T-cell (primary cell): Measurements from ENCODE around the gene PRSS23. TPM values are rescaled to one million over a fixed set of nuclear protein-coding genes. Genes with fewer than 3 reads are reported as not detected.

Experiments
- ATAC-seq, 4 experiments: fragments of 200-7000 bp in 3 of 4; fragments of 150-1000 bp in 1 of 4; cut with Tn5 transposase; replicated peaks in 1 of 4; 1 replicate in 3 of 4; 2 replicates in 1 of 4; pipeline ENCODE4 v1.10.0; 2021; ENCODE audit warnings: moderate library complexity in 3 of 4, mild to moderate bottlenecking in 2 of 4, moderate number of reproducible peaks in 1 of 4
- CTCF ChIA-PET, 2 donors: fragments of 300-600 bp; sonication (Branson Sonifier 250); formaldehyde crosslinking; loops; one replicate each; lab custom pipeline; 2022; ENCODE audit warnings: antibody characterized with exemption in 2 of 2; lab: Charles Lee
- POLR2A ChIA-PET, 2 donors: fragments of 300-600 bp; sonication (Branson Sonifier 250); formaldehyde crosslinking; loops; one replicate each; lab custom pipeline; 2022; ENCODE audit warnings: antibody characterized with exemption in 2 of 2; lab: Charles Lee
- DNase-seq, 35 experiments: peaks; one replicate each; pipeline versions ENCODE4 v3.0.0 to v3.0.0-alpha.2; 2013 to 2023
- H3K27ac ChIP-seq: one replicate; pipeline ENCODE4 v1.5.1; 2013; ENCODE audit warnings: low read length
- H3K27me3 ChIP-seq, 2 experiments: replicated peaks in 1 of 2; 1 replicate in 1 of 2; 2 replicates in 1 of 2; pipeline versions ENCODE4 v1.6.1 to v1.7.0; 2013; ENCODE audit warnings: low read length in 1 of 2, mixed read lengths in 1 of 2; ENCODE audit not compliant: control insufficient read depth in 2 of 2, insufficient read depth in 2 of 2; ENCODE audit errors: extremely low read depth in 1 of 2
- H3K36me3 ChIP-seq, 2 donors: 1 replicate in 1 of 2; 2 replicates in 1 of 2; pipeline versions ENCODE4 v1.6.1 to v1.7.0; 2013; ENCODE audit warnings: low read length in 1 of 2; ENCODE audit not compliant: control insufficient read depth in 2 of 2, insufficient read depth in 1 of 2; ENCODE audit errors: extremely low read depth in 1 of 2
- H3K4me1 ChIP-seq, 2 experiments: 1 replicate in 1 of 2; 2 replicates in 1 of 2; pipeline versions ENCODE4 v1.6.1 to v1.7.0; 2013; ENCODE audit warnings: low read length in 2 of 2, mixed read lengths in 1 of 2; ENCODE audit not compliant: insufficient read depth in 2 of 2, control insufficient read depth in 1 of 2; ENCODE audit errors: extremely low read depth in 1 of 2
- H3K4me3 ChIP-seq, 2 donors: 1 replicate in 1 of 2; 2 replicates in 1 of 2; pipeline versions ENCODE4 v1.5.1 to v1.7.0; 2013; ENCODE audit warnings: mild to moderate bottlenecking in 2 of 2, low read length in 1 of 2, moderate library complexity in 1 of 2; ENCODE audit not compliant: control insufficient read depth in 1 of 2; ENCODE audit errors: extremely low read depth in 1 of 2
- H3K9me3 ChIP-seq: 2 replicates; pipeline ENCODE4 v1.7.0; 2013
- H3K27ac Mint-ChIP-seq, 2 donors: one replicate each; pipeline ENCODE4 v1.8.0; 2020 to 2021; ENCODE audit warnings: mild to moderate bottlenecking in 2 of 2, mixed read lengths in 2 of 2
- H3K27me3 Mint-ChIP-seq, 2 donors: one replicate each; pipeline ENCODE4 v1.8.0; 2021 to 2022; ENCODE audit warnings: mixed read lengths in 2 of 2
- H3K36me3 Mint-ChIP-seq: one replicate; pipeline ENCODE4 v1.8.0; 2021; ENCODE audit warnings: mixed read lengths
- H3K4me1 Mint-ChIP-seq, 3 donors: one replicate each; pipeline ENCODE4 v1.8.0; 2020 to 2022; ENCODE audit warnings: mixed read lengths in 3 of 3, mild to moderate bottlenecking in 1 of 3
- H3K4me3 Mint-ChIP-seq, 3 donors: one replicate each; pipeline ENCODE4 v1.8.0; 2020 to 2022; ENCODE audit warnings: mild to moderate bottlenecking in 3 of 3, mixed read lengths in 3 of 3, moderate library complexity in 3 of 3
- H3K9me3 Mint-ChIP-seq, 3 donors: one replicate each; pipeline ENCODE4 v1.8.0; 2020 to 2022; ENCODE audit warnings: mixed read lengths in 3 of 3
- WGBS: methylation state at CpG from one replicate; pipeline ENCODE4 v1.1.5; 2013; ENCODE audit warnings: missing lambda C conversion rate; ENCODE audit not compliant: insufficient coverage; 5-methylcytosine and 5-hydroxymethylcytosine counted together
- total RNA-seq, 35 experiments: library from RNA in 6 of 35; stranded (reverse) in 6 of 35; fragments of 120-200 nt in 1 of 35; gene quantifications; one replicate each; pipeline versions ENCODE4 v1.2.1 to v1.2.4 and lab custom pipeline; 2013 to 2026

The PRSS23 gene
- total RNA-seq, 5 donors from 2014 or later (not counting 1 experiment from before 2014, with no cell fraction given) = 1.3 to 4.3 (median 1.6) TPM

- no peak for ATAC-seq
- DNase-seq = no peak
These were observed 25.9 kb upstream of the PRSS23 start for GRCh38 chr11:86774417-86774816.

GRCh38 chr11:86775361-86775760 lies 25.0 kb upstream of the PRSS23 start:
- no peaks in the 10 kb centered on the region for H3K4me1 ChIP-seq
- H3K27ac Mint-ChIP-seq = no peak overlapping the region
- ChIA-PET CTCF (interaction anchor here in 1 of 2 donors (0.6 kb wide), 1 partner anchor 164 kb away, joined by 4 read pairs; no protein-coding TSS in a partner anchor), POLR2A (no interaction called here)
- no peak overlapping the region for H3K27ac ChIP-seq
- DNase-seq (no peak), ATAC-seq (no peak)
- peaks cover 17 to 29% of the 10 kb centered on the region in 2 donors for H3K27me3 Mint-ChIP-seq
- no peak overlapping the region for H3K4me3 ChIP-seq
- no peak overlapping the region for H3K4me3 Mint-ChIP-seq
- H3K36me3 Mint-ChIP-seq = no peaks in the 10 kb centered on the region
- H3K36me3 ChIP-seq = no peaks in the 10 kb centered on the region
- no peaks in the 10 kb centered on the region for H3K9me3 ChIP-seq
- H3K4me1 Mint-ChIP-seq = no peaks in the 10 kb centered on the region
- no peaks in the 10 kb centered on the region for H3K9me3 Mint-ChIP-seq
- 100% methylated on average over 1 of the region's 2 CpGs for WGBS
- H3K27me3 ChIP-seq = peaks cover 0 to 1% of the 10 kb centered on the region in 2 experiments

More at GRCh38 chr11:86774417-86774816, 25.9 kb upstream of the PRSS23 start:
- Histone ChIP-seq H3K36me3 (no peaks in the 10 kb centered on the region), H3K9me3 (no peaks in the 10 kb centered on the region), H3K4me1 (no peaks in the 10 kb centered on the region), H3K4me3 (no peak overlapping the region), H3K27me3 (no peaks in the 10 kb centered on the region), H3K27ac (no peak overlapping the region)
- no peaks in the 10 kb centered on the region for H3K4me1 Mint-ChIP-seq
- no peaks in the 10 kb centered on the region for H3K9me3 Mint-ChIP-seq
- no peaks in the 10 kb centered on the region for H3K36me3 Mint-ChIP-seq
- H3K27me3 Mint-ChIP-seq = peaks cover 9 to 21% of the 10 kb centered on the region in 2 donors
- ChIA-PET POLR2A (no interaction called here), CTCF (no interaction called here)
- H3K27ac Mint-ChIP-seq = no peak overlapping the region
- no peak overlapping the region for H3K4me3 Mint-ChIP-seq

GRCh38 chr11:86781546-86781945 lies 18.8 kb upstream of the PRSS23 start:
- DNase-seq = peak in 1 of 35 experiments; percentile 6
- Mint-ChIP-seq H3K9me3 (no peaks in the 10 kb centered on the region), H3K27ac (no peak overlapping the region), H3K36me3 (no peaks in the 10 kb centered on the region), H3K4me3 (no peak overlapping the region), H3K27me3 (peaks cover 23 to 24% of the 10 kb centered on the region in 2 donors), H3K4me1 (no peaks in the 10 kb centered on the region)
- ChIA-PET POLR2A (no interaction called here), CTCF (interaction anchor here in 1 of 2 donors (0.8 kb wide), 1 partner anchor 10 kb away, joined by 3 read pairs; no protein-coding TSS in a partner anchor)
- no peak for ATAC-seq
- Histone ChIP-seq H3K4me3 (no peak overlapping the region), H3K9me3 (no peaks in the 10 kb centered on the region), H3K36me3 (no peaks in the 10 kb centered on the region), H3K27me3 (peaks cover 0 to 6% of the 10 kb centered on the region in 2 experiments), H3K27ac (no peak overlapping the region), H3K4me1 (no peaks in the 10 kb centered on the region)

- POLR2A ChIA-PET = interaction anchor here (0.7 kb wide), 2 partner anchors 325 to 1649 kb away, joined by 3 to 4 read pairs; no protein-coding TSS in a partner anchor
- Mint-ChIP-seq H3K36me3 (no peaks in the 10 kb centered on the region), H3K4me3 (no peak overlapping the region), H3K4me1 (no peaks in the 10 kb centered on the region), H3K27ac (no peak overlapping the region), H3K27me3 (peaks cover 24 to 27% of the 10 kb centered on the region in 2 donors), H3K9me3 (no peaks in the 10 kb centered on the region)
- ATAC-seq = no peak
- Histone ChIP-seq H3K4me3 (no peak overlapping the region), H3K4me1 (no peaks in the 10 kb centered on the region), H3K9me3 (no peaks in the 10 kb centered on the region), H3K36me3 (no peaks in the 10 kb centered on the region), H3K27ac (no peak overlapping the region), H3K27me3 (peaks cover 0 to 6% of the 10 kb centered on the region in 2 experiments)
- no peak for DNase-seq
- WGBS = no CpG with 5 or more reads among the region's 4 CpGs
- CTCF ChIA-PET = no interaction called here
These were observed 17.6 kb upstream of the PRSS23 start for GRCh38 chr11:86782742-86783141.

GRCh38 chr11:86783661-86784060 lies 16.7 kb upstream of the PRSS23 start:
- no peaks in the 10 kb centered on the region for H3K9me3 Mint-ChIP-seq
- no peak overlapping the region for H3K4me3 ChIP-seq
- H3K27me3 Mint-ChIP-seq = peaks cover 21 to 25% of the 10 kb centered on the region in 2 donors
- ChIA-PET POLR2A (no interaction called here), CTCF (no interaction called here)
- no peaks in the 10 kb centered on the region for H3K9me3 ChIP-seq
- H3K27ac ChIP-seq = no peak overlapping the region
- peaks cover 0 to 8% of the 10 kb centered on the region in 2 experiments for H3K27me3 ChIP-seq
- WGBS = no CpG with 5 or more reads among the region's 2 CpGs
- ATAC-seq (no peak), DNase-seq (no peak)
- no peaks in the 10 kb centered on the region for H3K4me1 Mint-ChIP-seq
- H3K36me3 Mint-ChIP-seq = no peaks in the 10 kb centered on the region
- no peaks in the 10 kb centered on the region for H3K36me3 ChIP-seq
- no peak overlapping the region for H3K4me3 Mint-ChIP-seq
- H3K27ac Mint-ChIP-seq = no peak overlapping the region
- H3K4me1 ChIP-seq = no peaks in the 10 kb centered on the region

- DNase-seq (no peak), ATAC-seq (no peak)
- Mint-ChIP-seq H3K4me3 (no peak overlapping the region), H3K4me1 (no peaks in the 10 kb centered on the region), H3K9me3 (no peaks in the 10 kb centered on the region), H3K27me3 (peaks cover 23% of the 10 kb centered on the region in 2 donors), H3K27ac (no peak overlapping the region), H3K36me3 (no peaks in the 10 kb centered on the region)
- WGBS = 100% methylated on average over 1 of the region's 2 CpGs
- peaks cover 0 to 10% of the 10 kb centered on the region in 2 experiments for H3K27me3 ChIP-seq
- H3K27ac ChIP-seq = no peak overlapping the region
- H3K4me1 ChIP-seq = no peaks in the 10 kb centered on the region
- ChIA-PET CTCF (no interaction called here), POLR2A (no interaction called here)
- no peaks in the 10 kb centered on the region for H3K9me3 ChIP-seq
- no peaks in the 10 kb centered on the region for H3K36me3 ChIP-seq
- H3K4me3 ChIP-seq = no peak overlapping the region
These were observed 16.1 kb upstream of the PRSS23 start for GRCh38 chr11:86784241-86784681.

- Histone ChIP-seq H3K4me3 (no peak overlapping the region), H3K27me3 (peaks cover 0 to 8% of the 10 kb centered on the region in 2 experiments), H3K9me3 (no peaks in the 10 kb centered on the region), H3K4me1 (no peaks in the 10 kb centered on the region), H3K36me3 (no peaks in the 10 kb centered on the region), H3K27ac (no peak overlapping the region)
- DNase-seq = no peak
- Mint-ChIP-seq H3K27me3 (peaks cover 11 to 18% of the 10 kb centered on the region in 2 donors), H3K4me1 (no peaks in the 10 kb centered on the region), H3K27ac (no peak overlapping the region), H3K9me3 (no peaks in the 10 kb centered on the region), H3K36me3 (no peaks in the 10 kb centered on the region), H3K4me3 (no peak overlapping the region)
- CTCF ChIA-PET = no interaction called here
- POLR2A ChIA-PET = no interaction called here
- 100% methylated on average over 2 of the region's 3 CpGs for WGBS
- ATAC-seq = no peak
These were observed 14.8 kb upstream of the PRSS23 start for GRCh38 chr11:86785576-86785975.
